ENCODE results near the gene TBC1D25.

Gene TBC1D25

DNA sequence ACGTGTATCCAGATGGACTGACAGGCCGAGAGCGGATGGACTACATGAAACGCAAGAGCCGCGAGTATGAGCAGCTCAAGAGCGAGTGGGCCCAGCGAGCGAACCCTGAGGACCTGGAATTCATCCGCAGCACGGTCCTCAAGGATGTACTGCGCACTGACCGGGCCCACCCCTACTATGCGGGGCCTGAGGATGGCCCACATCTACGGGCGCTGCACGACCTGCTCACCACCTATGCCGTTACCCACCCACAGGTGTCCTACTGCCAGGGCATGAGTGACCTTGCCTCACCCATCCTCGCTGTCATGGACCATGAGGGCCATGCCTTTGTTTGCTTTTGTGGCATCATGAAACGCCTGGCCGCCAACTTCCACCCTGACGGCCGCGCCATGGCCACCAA is 20.1 kb downstream of the TBC1D25 start:
- no peak overlapping the region for H3K4me3 ChIP-seq (ENCODE audit: low read depth, low read length)
- TF ChIP-seq CTCF (conservative IDR thresholded peaks at IDR 0.05; ENCODE audit: low read depth, low read length) = no peak
- DNase-seq (ENCODE audit: low read depth) = no peak

DNA sequence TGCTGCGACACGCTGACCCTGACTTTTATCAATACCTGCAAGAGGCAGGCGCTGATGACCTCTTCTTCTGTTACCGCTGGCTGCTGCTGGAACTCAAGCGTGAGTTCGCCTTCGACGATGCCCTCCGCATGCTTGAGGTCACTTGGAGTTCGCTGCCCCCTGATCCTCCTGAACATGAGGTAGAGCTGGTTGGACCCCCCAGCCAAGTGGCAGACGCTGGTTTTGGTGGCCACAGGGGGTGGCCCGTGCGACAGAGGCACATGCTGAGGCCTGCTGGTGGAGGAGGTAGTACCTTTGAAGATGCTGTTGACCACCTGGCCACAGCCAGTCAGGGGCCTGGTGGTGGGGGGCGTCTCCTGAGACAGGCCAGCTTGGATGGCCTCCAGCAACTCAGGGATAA is 20.5 kb downstream of the TBC1D25 start:
- no peak for TF ChIP-seq CTCF (conservative IDR thresholded peaks at IDR 0.05; ENCODE audit: low read depth, low read length)
- H3K4me3 ChIP-seq (ENCODE audit: low read depth, low read length) = no peak overlapping the region
- no peak for DNase-seq (ENCODE audit: low read depth)

DNA sequence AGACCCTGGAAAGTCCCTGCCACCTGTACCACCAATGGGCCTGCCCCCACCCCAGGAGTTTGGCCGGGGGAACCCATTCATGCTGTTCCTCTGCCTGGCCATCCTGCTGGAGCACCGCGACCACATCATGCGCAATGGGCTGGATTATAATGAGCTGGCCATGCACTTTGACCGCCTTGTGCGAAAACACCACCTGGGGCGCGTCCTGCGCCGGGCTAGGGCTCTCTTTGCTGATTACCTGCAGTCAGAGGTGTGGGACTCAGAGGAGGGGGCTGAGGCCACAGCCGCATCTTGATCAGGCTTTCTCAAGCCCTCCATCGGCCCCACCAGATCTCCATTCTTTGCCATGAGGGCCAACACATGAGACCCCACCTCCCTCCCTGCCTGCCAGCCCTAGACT is 21.2 kb downstream of the TBC1D25 start:
- no peak for DNase-seq (ENCODE audit: low read depth)
- no peak for TF ChIP-seq CTCF (conservative IDR thresholded peaks at IDR 0.05; ENCODE audit: low read depth, low read length)
- no peak overlapping the region for H3K4me3 ChIP-seq (ENCODE audit: low read depth, low read length)

DNA sequence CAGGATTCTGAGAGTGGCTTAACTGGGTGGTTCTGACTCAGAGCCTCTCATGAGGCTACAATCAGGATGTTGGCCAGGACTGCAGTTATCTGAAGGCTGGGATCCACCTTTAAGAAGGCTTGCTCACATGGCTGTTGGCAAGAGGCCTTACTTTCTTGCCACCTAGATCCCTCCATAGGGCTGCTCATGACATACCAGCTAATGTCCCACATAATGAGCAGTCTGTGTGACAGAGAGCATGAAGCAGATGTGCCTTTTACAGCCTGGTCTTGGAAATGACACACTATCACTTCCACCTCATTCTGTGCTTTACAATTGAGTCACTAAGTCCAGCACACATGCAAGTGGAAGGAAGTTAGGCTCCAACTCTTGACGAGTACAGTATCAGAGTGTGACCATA is 30.4 kb downstream of the TBC1D25 start:
- no peak overlapping the region for H3K4me3 ChIP-seq (ENCODE audit: low read depth, low read length)
- no peak for DNase-seq (ENCODE audit: low read depth)
- TF ChIP-seq CTCF (conservative IDR thresholded peaks at IDR 0.05; ENCODE audit: low read depth, low read length) = no peak

DNA sequence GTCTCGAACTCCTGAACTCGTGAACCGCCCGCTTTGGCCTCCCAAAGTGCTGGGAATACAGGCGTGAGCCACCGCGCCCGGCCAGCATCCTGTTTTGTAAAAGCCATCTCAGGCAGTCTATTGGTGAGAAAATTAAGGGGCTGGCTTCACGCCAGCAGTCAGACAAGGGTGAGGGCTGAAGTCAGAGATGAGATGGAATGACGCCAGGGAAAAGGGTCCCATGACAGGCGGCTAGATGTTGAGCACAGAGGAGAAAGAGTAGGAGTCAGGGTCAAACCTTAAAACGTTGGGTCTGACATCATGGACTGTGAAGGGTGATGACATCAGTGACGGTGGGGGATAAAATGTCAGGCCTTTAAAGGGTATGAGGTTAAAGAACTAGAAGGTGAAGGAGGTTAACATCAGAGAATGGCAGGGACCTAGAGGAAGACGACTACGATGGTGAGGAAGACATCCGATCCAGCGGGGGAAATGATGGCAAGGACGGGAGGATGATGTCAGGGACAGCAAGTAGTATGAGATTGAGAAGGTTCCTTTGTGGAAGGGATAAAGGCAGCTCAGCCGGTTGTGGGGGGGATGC is 34.3 kb downstream of the TBC1D25 start:
- DNase-seq (ENCODE audit: low read depth) = peak; percentile 52
- H3K4me3 ChIP-seq (ENCODE audit: low read depth, low read length) = peak overlapping the region; percentile 78
- TF ChIP-seq CTCF (conservative IDR thresholded peaks at IDR 0.05; ENCODE audit: low read depth, low read length) = no peak

GRCh38 chrX:48574270-48575266 is 35.1 kb downstream of the TBC1D25 start, which contains the start of gene RBM3:
RBM3 (plus strand) TSS chrX:48574484; CDS start chrX:48575181, 697 bp downstream.
- peak; percentile 54 for TF ChIP-seq CTCF (conservative IDR thresholded peaks at IDR 0.05; ENCODE audit: low read depth, low read length)
- DNase-seq (ENCODE audit: low read depth) = peak; percentile 96

More at GRCh38 chrX:48574270-48575266, 35.1 kb downstream of the TBC1D25 start, which contains the start of gene RBM3:
- H3K4me3 ChIP-seq (ENCODE audit: low read depth, low read length) = peak within 1 kb of the TSS; percentile 78
